Measurements from ENCODE around the gene TCP1. TPM values are rescaled to one million over a fixed set of nuclear protein-coding genes. Genes with fewer than 3 reads are reported as not detected.

TCP1 gene
- total and polyA plus RNA-seq, 9 of the 15 experiments (the other 6 are each of a cell fraction or from before 2014, with no cell fraction given): 331 to 801 (median 645) TPM

- TF ChIP-seq RREB1 (CRISPR knock-in tag; IDR thresholded peaks at IDR 0.05) (peak; percentile 82), ZKSCAN3 (CRISPR knock-in tag; IDR thresholded peaks at IDR 0.05) (no peak), MCM2 (IDR thresholded peaks at IDR 0.05; ENCODE audit: low read depth) (no peak), KHSRP (IDR thresholded peaks at IDR 0.05) (no peak), E2F6 (IDR thresholded peaks at IDR 0.05; ENCODE audit: borderline replicate concordance in 1 of 2, extremely low read depth in 1 of 2, insufficient read depth in 1 of 2, insufficient read length in 1 of 2, low read depth in 1 of 2, low read length in 1 of 2, poor library complexity in 1 of 2, severe bottlenecking in 1 of 2) (peak; percentile 43 to 80), NONO (IDR thresholded peaks at IDR 0.05; ENCODE audit: low read depth in 2 of 2, low read length in 1 of 2) (peak in 1 of 2 experiments; percentile 86; a peak in 2 of 4 replicates), SPI1 (IDR thresholded peaks at IDR 0.05; ENCODE audit: borderline replicate concordance, low read depth, low read length) (peak; percentile 84), CREBBP (IDR thresholded peaks at IDR 0.05; ENCODE audit: low read depth, low read length) (no peak), SMC3 (conservative IDR thresholded peaks at IDR 0.05; ENCODE audit: insufficient read depth, low read depth, low read length) (0 out of 2 replicates have a peak, but pooled peaks have one; percentile 11), TRIM28 (IDR thresholded peaks at IDR 0.05) (peak; percentile 50; the same call in 1 of the 2 replicates), MXI1 (IDR thresholded peaks at IDR 0.05; ENCODE audit: low read depth, low read length) (peak; percentile 47; the same call in 1 of the 2 replicates)
- TF ChIP-seq, protein P1, sequence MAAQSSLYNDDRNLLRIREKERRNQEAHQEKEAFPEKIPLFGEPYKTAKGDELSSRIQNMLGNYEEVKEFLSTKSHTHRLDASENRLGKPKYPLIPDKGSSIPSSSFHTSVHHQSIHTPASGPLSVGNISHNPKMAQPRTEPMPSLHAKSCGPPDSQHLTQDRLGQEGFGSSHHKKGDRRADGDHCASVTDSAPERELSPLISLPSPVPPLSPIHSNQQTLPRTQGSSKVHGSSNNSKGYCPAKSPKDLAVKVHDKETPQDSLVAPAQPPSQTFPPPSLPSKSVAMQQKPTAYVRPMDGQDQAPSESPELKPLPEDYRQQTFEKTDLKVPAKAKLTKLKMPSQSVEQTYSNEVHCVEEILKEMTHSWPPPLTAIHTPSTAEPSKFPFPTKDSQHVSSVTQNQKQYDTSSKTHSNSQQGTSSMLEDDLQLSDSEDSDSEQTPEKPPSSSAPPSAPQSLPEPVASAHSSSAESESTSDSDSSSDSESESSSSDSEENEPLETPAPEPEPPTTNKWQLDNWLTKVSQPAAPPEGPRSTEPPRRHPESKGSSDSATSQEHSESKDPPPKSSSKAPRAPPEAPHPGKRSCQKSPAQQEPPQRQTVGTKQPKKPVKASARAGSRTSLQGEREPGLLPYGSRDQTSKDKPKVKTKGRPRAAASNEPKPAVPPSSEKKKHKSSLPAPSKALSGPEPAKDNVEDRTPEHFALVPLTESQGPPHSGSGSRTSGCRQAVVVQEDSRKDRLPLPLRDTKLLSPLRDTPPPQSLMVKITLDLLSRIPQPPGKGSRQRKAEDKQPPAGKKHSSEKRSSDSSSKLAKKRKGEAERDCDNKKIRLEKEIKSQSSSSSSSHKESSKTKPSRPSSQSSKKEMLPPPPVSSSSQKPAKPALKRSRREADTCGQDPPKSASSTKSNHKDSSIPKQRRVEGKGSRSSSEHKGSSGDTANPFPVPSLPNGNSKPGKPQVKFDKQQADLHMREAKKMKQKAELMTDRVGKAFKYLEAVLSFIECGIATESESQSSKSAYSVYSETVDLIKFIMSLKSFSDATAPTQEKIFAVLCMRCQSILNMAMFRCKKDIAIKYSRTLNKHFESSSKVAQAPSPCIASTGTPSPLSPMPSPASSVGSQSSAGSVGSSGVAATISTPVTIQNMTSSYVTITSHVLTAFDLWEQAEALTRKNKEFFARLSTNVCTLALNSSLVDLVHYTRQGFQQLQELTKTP (IDR thresholded peaks at IDR 0.05; ENCODE audit: low read depth in 1 of 2, partially characterized antibody in 2 of 2): peak; percentile 49 to 94
- TF ChIP-seq, protein P2, sequence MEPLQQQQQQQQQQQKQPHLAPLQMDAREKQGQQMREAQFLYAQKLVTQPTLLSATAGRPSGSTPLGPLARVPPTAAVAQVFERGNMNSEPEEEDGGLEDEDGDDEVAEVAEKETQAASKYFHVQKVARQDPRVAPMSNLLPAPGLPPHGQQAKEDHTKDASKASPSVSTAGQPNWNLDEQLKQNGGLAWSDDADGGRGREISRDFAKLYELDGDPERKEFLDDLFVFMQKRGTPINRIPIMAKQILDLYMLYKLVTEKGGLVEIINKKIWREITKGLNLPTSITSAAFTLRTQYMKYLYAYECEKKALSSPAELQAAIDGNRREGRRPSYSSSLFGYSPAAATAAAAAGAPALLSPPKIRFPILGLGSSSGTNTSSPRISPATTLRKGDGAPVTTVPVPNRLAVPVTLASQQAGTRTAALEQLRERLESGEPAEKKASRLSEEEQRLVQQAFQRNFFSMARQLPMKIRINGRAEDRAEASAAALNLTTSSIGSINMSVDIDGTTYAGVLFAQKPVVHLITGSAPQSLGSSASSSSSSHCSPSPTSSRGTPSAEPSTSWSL (CRISPR knock-in tag; IDR thresholded peaks at IDR 0.05; ENCODE audit: borderline replicate concordance): 0 out of 2 replicates have a peak, but pooled peaks have one; percentile 59
Measured at GRCh38 chr6:159789377-159790148, at the start of gene TCP1 (continued).

Data from K562 (cell line).